GM12872 (cell line): ENCODE results near the gene SCRT2.

Source experiments
- CTCF ChIP-seq: IDR thresholded peaks from 3 replicates; pipeline ENCODE4 v1.5.1; 2011; ENCODE audit warnings: low read depth, mild to moderate bottlenecking, low read length, moderate library complexity; ENCODE audit not compliant: insufficient read depth

Gene SCRT2

DNA sequence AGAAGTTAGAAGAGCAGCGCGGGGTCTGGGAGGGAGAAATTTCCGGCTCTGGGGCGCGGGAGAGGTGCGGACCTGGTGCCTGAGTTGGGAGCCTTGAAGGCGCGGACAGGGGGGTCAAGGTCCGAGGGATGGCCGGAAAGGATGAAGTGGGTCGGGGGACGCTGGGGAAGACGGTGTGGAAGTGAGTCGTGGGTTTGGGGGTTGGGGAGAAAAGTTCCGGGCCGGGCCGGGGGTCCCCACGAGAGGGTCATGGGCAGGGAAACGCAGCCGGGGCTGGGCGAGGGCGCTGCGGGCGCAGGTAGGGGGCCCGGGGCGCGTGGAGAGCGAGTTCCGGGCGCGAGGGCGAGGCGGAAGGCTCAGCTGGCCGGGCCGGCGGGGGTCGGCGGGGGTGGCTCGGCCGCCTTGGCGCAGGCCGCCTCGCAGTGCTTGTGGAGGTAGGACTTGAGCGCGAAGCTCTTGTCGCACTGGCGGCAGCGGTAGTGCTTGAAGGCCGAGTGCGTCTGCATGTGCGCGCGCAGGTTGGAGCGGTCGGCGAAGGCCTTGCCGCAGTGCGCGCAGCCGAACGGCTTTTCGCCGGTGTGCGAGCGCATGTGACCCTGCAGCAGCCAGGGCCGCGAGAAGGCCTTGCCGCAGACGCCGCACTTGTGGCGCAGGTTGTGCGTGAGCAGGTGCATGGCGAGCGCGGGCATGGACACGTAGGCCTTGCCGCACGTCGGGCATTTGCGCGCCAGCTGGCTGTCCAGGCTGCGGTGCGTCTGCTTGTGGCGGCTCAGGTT, 12.1 kb downstream of the SCRT2 start:
- no peak for TF ChIP-seq CTCF

DNA sequence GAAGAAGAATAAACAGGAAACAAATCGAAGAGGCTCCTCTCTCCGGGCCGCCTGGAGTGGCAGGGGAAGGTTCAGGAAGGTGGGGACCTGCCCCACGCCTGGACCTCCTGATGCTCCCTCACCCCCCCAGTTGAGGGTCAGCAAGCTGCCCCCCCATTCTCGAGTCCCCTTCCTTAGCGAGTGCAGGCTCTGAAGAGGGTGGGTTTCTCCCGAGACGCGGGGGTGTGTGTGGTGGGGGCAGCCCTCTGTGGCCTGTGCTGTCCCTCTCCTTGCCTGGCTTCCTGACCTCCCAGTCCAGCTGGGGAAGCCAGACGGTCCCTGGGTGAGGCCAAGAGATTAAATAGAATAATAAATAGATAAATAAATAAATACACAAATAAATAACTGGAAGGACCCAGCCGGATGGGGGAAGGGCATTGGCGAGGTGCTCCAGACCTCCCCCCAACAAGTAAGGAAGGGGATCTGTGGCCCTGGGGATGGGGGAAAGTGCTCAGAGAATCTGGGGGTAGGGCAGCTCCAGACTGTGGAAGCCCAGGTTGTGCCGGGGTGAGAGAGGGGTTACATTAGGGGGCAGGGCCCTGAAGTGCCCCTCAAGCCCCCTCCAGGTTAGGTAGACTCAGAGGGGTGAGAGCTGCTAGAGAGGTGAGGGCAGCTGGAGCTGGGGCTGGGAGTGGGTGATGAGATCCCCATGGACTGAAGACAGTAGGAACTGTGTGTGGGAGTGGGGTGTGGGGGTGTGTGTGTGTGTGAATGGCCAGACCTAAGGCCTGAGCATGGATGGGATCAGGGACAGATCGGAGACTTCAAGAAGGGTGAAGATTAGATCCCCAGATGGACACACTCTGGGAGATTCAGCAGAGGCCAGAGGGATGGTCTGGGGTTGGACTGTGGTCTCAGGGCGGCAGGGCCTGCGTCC, 13.1 kb downstream of the SCRT2 start:
- TF ChIP-seq CTCF: no peak

- no peak for TF ChIP-seq CTCF
Observed at GRCh38 chr20:661474-662270, 13.9 kb downstream of the SCRT2 start.

- TF ChIP-seq CTCF: no peak
Observed at GRCh38 chr20:658731-659291, 16.8 kb downstream of the SCRT2 start.

- TF ChIP-seq CTCF: no peak
Observed at GRCh38 chr20:658202-658601, 17.4 kb downstream of the SCRT2 start.

DNA sequence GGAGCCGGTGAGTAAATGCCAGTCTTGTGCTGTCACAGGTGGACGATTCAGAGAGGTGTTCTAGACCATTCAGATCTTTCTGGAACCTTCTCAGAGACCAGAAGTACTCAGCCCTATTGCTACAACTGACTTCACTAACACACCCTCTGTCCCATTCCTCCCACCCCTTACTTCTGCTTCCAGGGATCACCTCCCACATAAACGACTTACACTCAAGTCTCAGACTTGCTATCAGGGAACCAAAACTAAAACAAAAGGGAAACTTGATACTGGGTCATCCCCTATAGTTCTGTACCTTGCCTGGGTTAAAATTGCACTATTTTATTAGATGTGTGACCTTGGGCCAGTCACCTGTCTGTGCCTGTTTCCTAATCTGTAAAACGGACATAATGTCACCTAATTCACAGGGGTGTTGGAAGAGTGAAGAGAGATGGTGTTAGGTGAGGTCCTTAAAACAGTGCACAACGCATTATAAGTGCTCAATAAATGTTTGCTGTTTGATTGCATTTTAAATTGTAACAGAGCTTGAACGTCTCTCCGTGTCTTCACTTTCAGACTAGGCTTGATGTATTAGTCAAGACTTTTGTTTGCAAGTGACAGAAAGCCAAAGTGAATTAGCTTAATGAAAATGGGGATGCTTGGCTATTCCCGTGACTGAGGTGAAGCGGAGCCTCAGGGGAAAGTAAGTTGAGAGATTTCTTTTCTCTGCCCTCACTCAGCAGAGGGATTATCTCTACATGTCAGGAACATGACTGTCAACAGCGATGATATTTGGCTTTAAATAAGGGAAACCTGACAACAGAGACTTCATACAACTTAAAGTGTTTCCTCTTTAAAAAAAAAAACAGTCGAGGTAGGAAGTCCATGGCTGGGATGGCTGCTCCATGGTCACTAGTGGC, 19.6 kb downstream of the SCRT2 start:
- no peak for TF ChIP-seq CTCF
